ENCODE data around the gene LCE2D.

Gene LCE2D

DNA sequence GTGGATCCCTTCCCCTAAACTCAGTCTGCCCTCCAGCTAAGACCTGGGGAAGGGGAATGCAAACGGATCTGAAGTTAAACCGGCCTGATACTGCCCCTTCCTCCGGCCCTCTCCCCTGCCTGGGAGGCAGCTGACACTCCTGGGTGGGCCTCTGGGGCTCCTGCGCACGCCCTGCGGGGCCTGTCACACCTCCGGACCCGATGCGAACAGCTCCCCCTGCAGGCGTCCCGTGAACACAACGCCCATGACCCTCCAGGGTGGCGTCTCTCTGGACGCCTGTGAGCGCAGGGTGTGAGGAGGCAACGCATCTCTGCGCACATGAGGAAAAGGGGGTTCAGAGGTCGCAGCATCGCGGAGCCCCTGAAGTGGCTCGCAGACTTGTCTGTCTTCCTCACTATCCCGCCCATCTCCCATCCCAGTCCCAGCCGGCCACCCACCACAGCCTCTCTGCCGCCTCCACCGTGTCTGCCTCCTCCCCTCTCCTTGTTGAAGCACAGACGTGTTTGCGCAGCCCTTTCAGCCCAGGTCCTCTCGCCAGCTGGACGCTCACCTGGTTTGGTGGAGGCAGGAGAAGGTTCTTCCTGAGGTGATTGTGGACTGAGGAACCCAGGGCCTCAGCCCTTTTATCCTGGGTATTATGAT, 39.9 kb upstream of the LCE2D start:
- Histone ChIP-seq H3K4me3 (ENCODE audit: low read depth, low read length) (no peak overlapping the region), H3K9me3 (ENCODE audit: control insufficient read depth, low read length) (no peaks in the 10 kb centered on the region), H3K36me3 (ENCODE audit: control insufficient read depth, insufficient read depth, low read length) (no peaks in the 10 kb centered on the region), H3K4me1 (no peaks in the 10 kb centered on the region), H3K9ac (no peak overlapping the region), H3K27ac (no peak overlapping the region), H3K4me2 (ENCODE audit: low read length) (no peak overlapping the region), H3K27me3 (ENCODE audit: control insufficient read depth, insufficient read depth, low read length) (no peaks in the 10 kb centered on the region), H2AFZ (no peak overlapping the region), H3K79me2 (no peaks in the 10 kb centered on the region)
- TF ChIP-seq, protein P1, sequence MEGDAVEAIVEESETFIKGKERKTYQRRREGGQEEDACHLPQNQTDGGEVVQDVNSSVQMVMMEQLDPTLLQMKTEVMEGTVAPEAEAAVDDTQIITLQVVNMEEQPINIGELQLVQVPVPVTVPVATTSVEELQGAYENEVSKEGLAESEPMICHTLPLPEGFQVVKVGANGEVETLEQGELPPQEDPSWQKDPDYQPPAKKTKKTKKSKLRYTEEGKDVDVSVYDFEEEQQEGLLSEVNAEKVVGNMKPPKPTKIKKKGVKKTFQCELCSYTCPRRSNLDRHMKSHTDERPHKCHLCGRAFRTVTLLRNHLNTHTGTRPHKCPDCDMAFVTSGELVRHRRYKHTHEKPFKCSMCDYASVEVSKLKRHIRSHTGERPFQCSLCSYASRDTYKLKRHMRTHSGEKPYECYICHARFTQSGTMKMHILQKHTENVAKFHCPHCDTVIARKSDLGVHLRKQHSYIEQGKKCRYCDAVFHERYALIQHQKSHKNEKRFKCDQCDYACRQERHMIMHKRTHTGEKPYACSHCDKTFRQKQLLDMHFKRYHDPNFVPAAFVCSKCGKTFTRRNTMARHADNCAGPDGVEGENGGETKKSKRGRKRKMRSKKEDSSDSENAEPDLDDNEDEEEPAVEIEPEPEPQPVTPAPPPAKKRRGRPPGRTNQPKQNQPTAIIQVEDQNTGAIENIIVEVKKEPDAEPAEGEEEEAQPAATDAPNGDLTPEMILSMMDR (IDR thresholded peaks at IDR 0.05): no peak

DNA sequence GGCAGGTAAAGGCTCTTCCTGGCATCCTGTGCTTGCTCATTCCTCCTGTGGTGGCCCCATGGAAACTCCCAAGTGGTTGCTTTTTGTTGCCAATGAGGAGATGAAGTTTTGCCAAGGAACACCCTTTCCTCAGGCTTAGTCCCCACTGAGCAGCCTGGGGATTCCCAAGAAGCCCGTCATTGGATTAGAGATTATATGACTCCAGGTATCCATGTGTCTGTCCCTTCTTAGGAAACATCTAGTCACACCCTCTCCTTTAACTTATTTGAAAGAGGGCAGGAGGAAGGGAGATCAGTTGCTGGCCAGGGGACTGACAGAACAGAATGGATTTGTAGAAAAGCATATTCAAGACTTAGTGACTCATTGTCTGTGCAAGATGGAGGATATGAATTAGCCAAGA, 36.4 kb upstream of the LCE2D start:
- Histone ChIP-seq H3K27me3 (ENCODE audit: control insufficient read depth, insufficient read depth, low read length) (no peaks in the 10 kb centered on the region), H3K79me2 (no peaks in the 10 kb centered on the region), H3K27ac (no peak overlapping the region), H3K4me1 (no peaks in the 10 kb centered on the region), H3K4me3 (ENCODE audit: low read depth, low read length) (no peak overlapping the region), H3K9me3 (ENCODE audit: control insufficient read depth, low read length) (no peaks in the 10 kb centered on the region), H3K9ac (no peak overlapping the region), H3K36me3 (ENCODE audit: control insufficient read depth, insufficient read depth, low read length) (no peaks in the 10 kb centered on the region), H3K4me2 (ENCODE audit: low read length) (no peak overlapping the region), H2AFZ (no peak overlapping the region)
- TF ChIP-seq, protein P1 (IDR thresholded peaks at IDR 0.05): no peak

- Histone ChIP-seq H3K36me3 (ENCODE audit: control insufficient read depth, insufficient read depth, low read length) (no peaks in the 10 kb centered on the region), H3K9ac (no peak overlapping the region), H3K4me2 (ENCODE audit: low read length) (no peak overlapping the region), H3K4me1 (no peaks in the 10 kb centered on the region), H3K9me3 (ENCODE audit: control insufficient read depth, low read length) (no peaks in the 10 kb centered on the region), H3K4me3 (ENCODE audit: low read depth, low read length) (no peak overlapping the region), H3K79me2 (no peaks in the 10 kb centered on the region), H2AFZ (no peak overlapping the region), H3K27ac (no peak overlapping the region), H3K27me3 (ENCODE audit: control insufficient read depth, insufficient read depth, low read length) (no peaks in the 10 kb centered on the region)
- TF ChIP-seq, protein P1 (IDR thresholded peaks at IDR 0.05): no peak
Measured at GRCh38 chr1:152630596-152630995, 32.6 kb upstream of the LCE2D start.

- TF ChIP-seq, protein P1 (IDR thresholded peaks at IDR 0.05): no peak
- Histone ChIP-seq H3K9me3 (ENCODE audit: control insufficient read depth, low read length) (no peaks in the 10 kb centered on the region), H3K27me3 (ENCODE audit: control insufficient read depth, insufficient read depth, low read length) (no peaks in the 10 kb centered on the region), H3K79me2 (no peaks in the 10 kb centered on the region), H3K9ac (no peak overlapping the region), H3K36me3 (ENCODE audit: control insufficient read depth, insufficient read depth, low read length) (no peaks in the 10 kb centered on the region), H3K27ac (no peak overlapping the region), H2AFZ (no peak overlapping the region), H3K4me3 (ENCODE audit: low read depth, low read length) (no peak overlapping the region), H3K4me1 (no peaks in the 10 kb centered on the region), H3K4me2 (ENCODE audit: low read length) (no peak overlapping the region)
Measured at GRCh38 chr1:152640351-152640750, 22.8 kb upstream of the LCE2D start.

- Histone ChIP-seq H3K27ac (no peak overlapping the region), H2AFZ (no peak overlapping the region), H3K79me2 (no peaks in the 10 kb centered on the region), H3K9me3 (ENCODE audit: control insufficient read depth, low read length) (no peaks in the 10 kb centered on the region), H3K4me3 (ENCODE audit: low read depth, low read length) (no peak overlapping the region), H3K9ac (no peak overlapping the region), H3K27me3 (ENCODE audit: control insufficient read depth, insufficient read depth, low read length) (no peaks in the 10 kb centered on the region), H3K36me3 (ENCODE audit: control insufficient read depth, insufficient read depth, low read length) (no peaks in the 10 kb centered on the region), H3K4me1 (no peaks in the 10 kb centered on the region), H3K4me2 (ENCODE audit: low read length) (no peak overlapping the region)
- TF ChIP-seq, protein P1 (IDR thresholded peaks at IDR 0.05): no peak
Measured at GRCh38 chr1:152643945-152644344, 19.2 kb upstream of the LCE2D start.
